HepG2 (cell line): ENCODE data around the gene ANTXRL. TPM values are rescaled to one million over a fixed set of nuclear protein-coding genes. Genes with fewer than 3 reads are reported as not detected.
"Not testable (repeated sequence)": the region's sequence is repeated elsewhere in the genome, so short reads cannot be mapped to it uniquely, and the experiment has no call there.

Experiments used
- ATAC-seq: fragments of 200-7000 bp; cut with Tn5 transposase; 3 replicates; pipeline ENCODE4 v1.9.1; 2020; ENCODE audit warnings: mild to moderate bottlenecking, moderate library complexity
- BruUV-seq: library from RNA; stranded (reverse); fragments of 400-500 nt; replicated peaks from 2 replicates; lab custom pipeline; 2021; lab: Mats Ljungman, UMichigan
- CTCF ChIA-PET: fragments of 300-600 bp; formaldehyde crosslinking; extraction: SDS; loops from one replicate; lab custom pipeline; 2021; ENCODE audit warnings: low total read pairs, inconsistent platforms, low intra/inter-chr PET ratio; lab: Yijun Ruan, JAX
- POLR2A ChIA-PET: fragments of 350-600 bp; sonication (Branson Sonifier 250); formaldehyde crosslinking; loops from one replicate; lab custom pipeline; 2020; ENCODE audit warnings: antibody characterized with exemption, inconsistent platforms; lab: Yijun Ruan, JAX
- DNase-seq: peaks from one replicate; pipeline ENCODE4 v3.0.0-alpha.2; 2015; ENCODE audit warnings: low spot score
- FAIRE-seq: peaks from 3 replicates; lab custom pipeline; 2011; peaks lifted over from hg19 to GRCh38; lab: Jason Lieb, UNC
- H2AFZ ChIP-seq: one replicate; pipeline ENCODE4 v1.6.1; 2011; ENCODE audit warnings: low read length, inconsistent platforms
- H3K27ac ChIP-seq: fragments of 300-600 bp; 3 replicates; pipeline ENCODE4 v1.8.0; 2011; ENCODE audit warnings: mixed run types, mild to moderate bottlenecking, mixed read lengths, low read length, inconsistent platforms; ENCODE audit not compliant: insufficient read depth; ENCODE audit errors: extremely low read length
- H3K27me3 ChIP-seq, 2 experiments: fragments of 200-600 bp in 1 of 2; 2 replicates in 1 of 2; 3 replicates in 1 of 2; pipeline versions ENCODE4 v1.6.0 to v1.8.0; 2011; ENCODE audit warnings: low read length in 2 of 2, mild to moderate bottlenecking in 2 of 2, moderate library complexity in 2 of 2, inconsistent platforms in 1 of 2; ENCODE audit not compliant: insufficient read depth in 2 of 2, control insufficient read depth in 1 of 2
- H3K36me3 ChIP-seq, 2 experiments: fragments of 200-600 bp in 1 of 2; replicated peaks in 1 of 2; 2 replicates in 1 of 2; 3 replicates in 1 of 2; pipeline versions ENCODE4 v1.5.1 to v1.8.0; 2011; ENCODE audit warnings: low read length in 2 of 2, inconsistent platforms in 1 of 2; ENCODE audit not compliant: insufficient read depth in 2 of 2, control insufficient read depth in 1 of 2
- H3K4me1 ChIP-seq: 2 replicates; pipeline ENCODE4 v1.5.1; 2012; ENCODE audit warnings: low read length, inconsistent platforms; ENCODE audit not compliant: insufficient read depth
- H3K4me2 ChIP-seq: 2 replicates; pipeline ENCODE4 v1.6.0; 2011; ENCODE audit warnings: low read depth, low read length, inconsistent platforms
- H3K4me3 ChIP-seq, 3 experiments: fragments of 200-600 bp in 1 of 3; sonication (generic), shearing (Covaris generic) in 1 of 3; replicated peaks in 1 of 3; 2 replicates each; pipeline ENCODE4 v1.5.1; 2011 to 2016; ENCODE audit warnings: low read length in 3 of 3, inconsistent platforms in 2 of 3, low read depth in 2 of 3, mild to moderate bottlenecking in 2 of 3, control low read depth in 1 of 3, mixed read lengths in 1 of 3; ENCODE audit not compliant: insufficient read depth in 1 of 3
- H3K79me2 ChIP-seq: one replicate; pipeline ENCODE4 v1.6.1; 2011; ENCODE audit warnings: low read length, inconsistent platforms; ENCODE audit not compliant: insufficient read depth
- H3K9ac ChIP-seq: 2 replicates; pipeline ENCODE4 v1.6.0; 2011; ENCODE audit warnings: mild to moderate bottlenecking, low read depth, low read length, inconsistent platforms; ENCODE audit not compliant: insufficient read depth
- H3K9me3 ChIP-seq: 2 replicates; pipeline ENCODE4 v1.5.1; 2012; ENCODE audit warnings: mild to moderate bottlenecking, low read length
- H4K20me1 ChIP-seq: 2 replicates; pipeline ENCODE4 v1.6.0; 2011; ENCODE audit warnings: inconsistent platforms, mild to moderate bottlenecking, low read length, moderate library complexity; ENCODE audit not compliant: insufficient read depth
- ZNF629 ChIP-seq: sonication (generic); formaldehyde crosslinking; conservative IDR thresholded peaks from 2 replicates; pipeline ENCODE4 v1.5.0; 2020; ENCODE audit warnings: missing genetic modification reagents
- WGBS: methylation state at CpG from one replicate; pipeline ENCODE4 v1.1.6; 2017; ENCODE audit warnings: low lambda C conversion rate; 5-methylcytosine and 5-hydroxymethylcytosine counted together
- in situ Hi-C: cut with HindIII; loops from 2 replicates; pipeline ENCODE4 v1.10.0; 2017; ENCODE audit warnings: low pct_unique_long_range_greater_than_20kb; ENCODE audit not compliant: extremely low pct_ligation_motif_present
- intact Hi-C: fragments of 100-400 bp; cut with micrococcal nuclease; formaldehyde crosslinking; loops from one replicate; pipeline ENCODE4 v1.10.0; 2022; ENCODE audit not compliant: unreplicated experiment
- polyA plus RNA-seq, 8 experiments: library from polyadenylated mRNA; depleted of rRNA in 3 of 8; stranded (reverse) in 7 of 8; unstranded in 1 of 8; fragments of >200 nt; fragmentation: Illumina TruSeq in 4 of 8; extraction: Trizol in 4 of 8; gene quantifications; 2 replicates each; pipeline versions ENCODE4 v1.2.1 to v1.2.3, GENCODE V29; 2011 to 2016; ENCODE audit warnings: low read depth in 4 of 8, missing spikeins in 1 of 8, mixed read lengths in 1 of 8; ENCODE audit not compliant: insufficient read depth in 1 of 8
- total RNA-seq, 5 experiments: library from RNA; depleted of rRNA; stranded (reverse); fragments of >200 nt; fragmentation: Illumina TruSeq; extraction: Trizol; gene quantifications; 2 replicates each; pipeline ENCODE4 v1.2.3, GENCODE V29; 2016; ENCODE audit warnings: low read depth in 1 of 5

The ANTXRL gene
- total and polyA plus RNA-seq, 2 of the 13 experiments (the other 11 are each of a cell fraction or from before 2014, with no cell fraction given): not detected

DNA sequence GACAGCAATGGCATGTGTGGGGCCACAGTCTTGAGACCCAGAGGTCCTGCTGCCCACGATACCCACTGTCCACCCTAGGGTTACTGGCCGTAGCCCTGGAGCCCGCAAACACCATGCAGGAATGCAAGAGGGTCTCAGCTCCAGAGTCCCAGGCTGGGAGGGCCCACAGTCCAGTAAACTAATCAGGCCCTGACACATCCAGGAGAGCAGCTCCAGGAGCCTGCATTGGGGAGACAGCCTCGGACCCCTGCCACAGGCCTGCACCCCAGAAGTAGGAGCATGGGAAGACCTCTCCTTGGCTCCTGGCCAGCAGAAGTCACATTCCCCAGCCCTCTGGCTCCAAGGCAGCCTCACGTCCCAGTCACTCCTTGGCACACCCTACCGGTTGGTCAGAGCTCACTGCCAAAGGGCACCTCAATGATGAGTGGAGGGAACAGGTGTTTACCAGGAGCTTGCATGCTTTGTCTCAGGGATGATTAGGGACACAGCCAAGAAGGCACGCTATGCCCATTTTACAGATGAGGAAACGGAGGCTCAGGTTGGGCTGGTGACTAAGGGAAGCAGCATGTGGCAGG, 81.0 kb downstream of the ANTXRL start:
- TF ChIP-seq ZNF629: 0 out of 2 replicates have a peak, but pooled peaks have one; percentile 12

GRCh38 chr10:46368956-46369355, 82.2 kb downstream of the ANTXRL start:
- DNase-seq, ATAC-seq, CTCF ChIA-PET, H3K27me3 ChIP-seq, BruUV-seq, POLR2A ChIA-PET, H3K4me1 ChIP-seq, H3K9ac ChIP-seq, H4K20me1 ChIP-seq, H2AFZ ChIP-seq, FAIRE-seq, H3K27ac ChIP-seq, H3K4me2 ChIP-seq, H3K36me3 ChIP-seq, H3K4me3 ChIP-seq, H3K79me2 ChIP-seq, intact Hi-C loops, in situ Hi-C loops, H3K9me3 ChIP-seq: not testable (repeated sequence)
- WGBS: no CpG with 5 or more reads among the region's 11 CpGs

More for the DNA sequence above, 81.0 kb downstream of the ANTXRL start:
- H3K4me2 ChIP-seq, ATAC-seq, intact Hi-C loops, H3K9ac ChIP-seq, H3K27me3 ChIP-seq, H3K4me3 ChIP-seq, DNase-seq, FAIRE-seq, POLR2A ChIA-PET, H3K79me2 ChIP-seq, H4K20me1 ChIP-seq, BruUV-seq, CTCF ChIA-PET, H3K36me3 ChIP-seq, H3K27ac ChIP-seq, in situ Hi-C loops, H3K4me1 ChIP-seq, H3K9me3 ChIP-seq, H2AFZ ChIP-seq: not testable (repeated sequence)
- WGBS: no CpG with 5 or more reads among the region's 8 CpGs

GRCh38 chr10:46374410-46374809, 87.6 kb downstream of the ANTXRL start:
- DNase-seq, H3K9me3 ChIP-seq, H4K20me1 ChIP-seq, ATAC-seq, H2AFZ ChIP-seq, H3K4me3 ChIP-seq, POLR2A ChIA-PET, H3K36me3 ChIP-seq, H3K27me3 ChIP-seq, H3K4me1 ChIP-seq, H3K27ac ChIP-seq, FAIRE-seq, H3K79me2 ChIP-seq, H3K9ac ChIP-seq, intact Hi-C loops, H3K4me2 ChIP-seq, in situ Hi-C loops, BruUV-seq, CTCF ChIA-PET: not testable (repeated sequence)
- 21% methylated on average over 2 of the region's 3 CpGs for WGBS

GRCh38 chr10:46375406-46375805, 88.6 kb downstream of the ANTXRL start, which contains the start of gene ANXA8L1:
Gene ANXA8L1 (plus strand): TSS chr10:46375776. CDS start chr10:46375852, 76 bp downstream.
- H3K27ac ChIP-seq, H3K4me1 ChIP-seq, H4K20me1 ChIP-seq, H3K9me3 ChIP-seq, H3K4me2 ChIP-seq, FAIRE-seq, ATAC-seq, in situ Hi-C loops, H2AFZ ChIP-seq, H3K36me3 ChIP-seq, H3K9ac ChIP-seq, H3K79me2 ChIP-seq, H3K27me3 ChIP-seq, DNase-seq, CTCF ChIA-PET, BruUV-seq, H3K4me3 ChIP-seq, intact Hi-C loops, POLR2A ChIA-PET: not testable (repeated sequence)
- 60% methylated on average over 1 of the region's 11 CpGs for WGBS
